Mucosa of gallbladder (tissue), 1 donor: ENCODE measurements around the gene SPIB. TPM values are rescaled to one million over a fixed set of nuclear protein-coding genes. Genes with fewer than 3 reads are reported as not detected.

Experiments
- DNase-seq: peaks from one replicate; pipeline ENCODE4 v3.0.0-alpha.2; 2020; ENCODE audit warnings: low spot score
- total RNA-seq: library from RNA; stranded (reverse); gene quantifications from one replicate; pipeline ENCODE4 v1.2.1, GENCODE V29; 2021
- donor health status: DM: no; HTN: no; CAD: no.

The SPIB gene
- total RNA-seq, 1 donor from 2014 or later, result 1.8 TPM

DNA sequence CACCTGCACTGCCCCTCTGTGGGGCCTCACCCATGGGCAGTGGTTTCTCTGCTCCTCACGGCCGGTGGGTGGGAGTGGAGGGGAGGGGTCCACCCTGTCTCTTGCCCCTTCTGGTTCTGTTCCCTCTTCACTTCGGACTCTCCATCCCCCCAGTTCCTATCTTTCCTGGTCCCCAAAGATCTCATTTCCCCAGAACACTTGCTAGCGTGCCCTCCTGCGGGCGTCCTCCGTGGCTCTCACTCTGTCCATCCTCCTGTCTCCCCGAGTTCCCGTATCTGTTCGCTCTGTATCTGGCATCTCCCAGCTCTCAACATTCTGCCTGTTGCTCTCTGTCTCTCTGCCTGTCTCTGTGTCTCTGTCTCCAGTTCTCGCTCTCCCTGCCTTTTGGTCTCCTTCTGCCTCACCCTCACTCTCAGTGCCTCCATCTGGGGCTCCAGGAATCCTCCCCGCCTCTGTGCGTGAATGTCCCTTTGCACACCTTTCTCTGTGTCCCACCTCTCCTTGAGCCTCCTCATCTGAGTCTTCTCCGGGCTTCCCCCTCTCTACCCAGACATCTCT lies 363 bp downstream of the SPIB start:
- DNase-seq, result no peak

- no peak for DNase-seq
These were observed 870 bp downstream of the SPIB start for GRCh38 chr19:50419580-50420035.

DNA sequence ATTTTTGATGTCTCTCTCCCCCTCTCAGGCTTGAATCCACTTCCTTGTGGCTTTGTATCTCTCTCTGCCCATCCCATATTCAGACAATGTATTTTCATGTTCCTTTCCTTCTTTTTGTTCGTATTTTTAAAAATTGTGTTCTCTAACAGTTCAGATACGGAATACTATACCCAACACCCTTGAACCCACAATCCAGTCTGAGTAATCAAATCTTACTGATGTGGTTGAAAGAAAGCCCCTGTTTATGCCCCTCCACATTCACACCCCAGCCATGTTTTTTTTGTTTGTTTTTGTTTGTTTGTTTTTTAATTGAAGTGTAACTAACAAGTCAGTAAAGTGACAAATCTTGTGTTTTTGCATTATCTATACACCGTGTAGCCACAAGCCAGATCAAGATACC lies 1.4 kb downstream of the SPIB start:
- DNase-seq, result no peak

DNA sequence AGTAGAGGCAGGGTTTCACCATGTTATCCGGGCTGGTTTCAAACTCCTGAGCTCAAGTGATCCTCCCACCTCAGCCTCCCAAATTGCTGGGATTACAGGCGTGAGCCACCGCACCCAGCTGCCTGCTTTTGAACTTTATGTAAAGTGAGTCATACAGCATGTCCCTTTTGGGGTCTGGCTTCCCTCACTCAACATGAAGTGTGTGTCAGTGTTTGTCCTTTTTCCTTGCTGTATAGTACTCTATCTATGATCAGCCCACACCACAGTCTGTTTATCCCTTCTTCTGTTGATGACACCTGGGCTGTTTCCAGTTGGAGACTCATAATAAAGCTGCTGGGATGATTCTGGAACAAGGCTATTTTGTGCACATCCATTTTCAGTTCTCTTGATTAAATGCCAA lies 2.1 kb downstream of the SPIB start:
- DNase-seq, result no peak

DNA sequence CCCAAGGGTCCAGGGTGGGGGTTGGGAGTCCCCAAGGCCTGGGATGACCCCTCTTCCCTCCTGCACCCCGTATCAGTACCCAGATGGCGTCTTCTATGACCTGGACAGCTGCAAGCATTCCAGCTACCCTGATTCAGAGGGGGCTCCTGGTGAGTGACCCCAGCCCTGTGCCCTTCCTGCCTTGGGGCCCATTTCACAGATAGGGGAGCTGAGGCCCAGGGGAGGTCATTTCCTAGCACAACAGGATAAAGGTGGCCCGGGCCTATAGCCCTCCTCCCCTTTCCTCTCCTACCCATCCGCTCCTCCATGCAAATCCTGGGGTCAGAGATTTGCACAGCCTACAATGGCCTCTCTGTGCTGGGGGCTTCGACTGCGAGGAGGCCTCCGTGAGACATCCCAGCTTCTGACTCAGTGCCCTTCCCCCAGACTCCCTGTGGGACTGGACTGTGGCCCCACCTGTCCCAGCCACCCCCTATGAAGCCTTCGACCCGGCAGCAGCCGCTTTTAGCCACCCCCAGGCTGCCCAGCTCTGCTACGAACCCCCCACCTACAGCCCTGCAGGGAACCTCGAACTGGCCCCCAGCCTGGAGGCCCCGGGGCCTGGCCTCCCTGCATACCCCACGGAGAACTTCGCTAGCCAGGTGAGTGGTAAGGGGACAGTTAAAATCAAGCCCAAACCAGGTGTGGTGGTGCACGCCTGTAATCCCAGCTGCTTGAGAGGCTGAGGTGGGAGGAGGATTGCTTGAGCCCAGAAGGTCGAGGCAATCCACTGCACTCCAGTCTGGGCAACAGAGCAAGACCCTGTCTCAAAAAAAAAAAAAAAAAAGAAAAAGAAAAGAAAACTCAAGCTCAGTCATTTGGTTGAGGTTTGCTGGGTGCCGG lies 3.9 kb downstream of the SPIB start:
- no peak for DNase-seq

- no peak for DNase-seq
These were observed 4.8 kb downstream of the SPIB start for GRCh38 chr19:50423279-50424113.

DNA sequence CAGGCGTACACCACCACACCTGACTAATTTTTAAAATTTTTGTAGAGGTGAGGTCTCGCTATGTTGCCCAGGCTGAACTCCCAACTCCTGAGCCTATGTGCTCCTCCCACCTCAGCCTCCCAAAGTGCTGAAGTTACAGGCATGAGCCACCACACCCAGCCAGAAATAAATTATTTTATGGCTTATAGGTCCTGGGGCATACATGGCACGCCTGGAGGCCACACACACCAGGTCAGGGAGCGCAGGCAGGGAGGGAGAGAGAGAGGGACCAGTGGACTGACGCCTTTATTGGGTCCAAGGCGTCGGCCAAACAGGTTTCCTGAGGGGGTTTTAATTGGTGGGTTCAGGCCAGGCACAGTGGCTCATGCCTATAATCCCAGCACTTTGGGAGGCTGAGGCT lies 6.8 kb downstream of the SPIB start:
- DNase-seq, result no peak

- no peak for DNase-seq
These were observed 8.7 kb downstream of the SPIB start for GRCh38 chr19:50427318-50427925.

DNA sequence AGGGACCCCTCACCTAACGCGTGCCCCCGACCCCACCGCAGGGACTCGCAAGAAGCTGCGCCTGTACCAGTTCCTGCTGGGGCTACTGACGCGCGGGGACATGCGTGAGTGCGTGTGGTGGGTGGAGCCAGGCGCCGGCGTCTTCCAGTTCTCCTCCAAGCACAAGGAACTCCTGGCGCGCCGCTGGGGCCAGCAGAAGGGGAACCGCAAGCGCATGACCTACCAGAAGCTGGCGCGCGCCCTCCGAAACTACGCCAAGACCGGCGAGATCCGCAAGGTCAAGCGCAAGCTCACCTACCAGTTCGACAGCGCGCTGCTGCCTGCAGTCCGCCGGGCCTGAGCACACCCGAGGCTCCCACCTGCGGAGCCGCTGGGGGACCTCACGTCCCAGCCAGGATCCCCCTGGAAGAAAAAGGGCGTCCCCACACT lies 9.3 kb downstream of the SPIB start:
- DNase-seq, result peak; percentile 88

- no peak for DNase-seq
These were observed 10.2 kb downstream of the SPIB start for GRCh38 chr19:50428772-50429463.

- no peak for DNase-seq
These were observed 12.2 kb downstream of the SPIB start for GRCh38 chr19:50430888-50431342.

DNA sequence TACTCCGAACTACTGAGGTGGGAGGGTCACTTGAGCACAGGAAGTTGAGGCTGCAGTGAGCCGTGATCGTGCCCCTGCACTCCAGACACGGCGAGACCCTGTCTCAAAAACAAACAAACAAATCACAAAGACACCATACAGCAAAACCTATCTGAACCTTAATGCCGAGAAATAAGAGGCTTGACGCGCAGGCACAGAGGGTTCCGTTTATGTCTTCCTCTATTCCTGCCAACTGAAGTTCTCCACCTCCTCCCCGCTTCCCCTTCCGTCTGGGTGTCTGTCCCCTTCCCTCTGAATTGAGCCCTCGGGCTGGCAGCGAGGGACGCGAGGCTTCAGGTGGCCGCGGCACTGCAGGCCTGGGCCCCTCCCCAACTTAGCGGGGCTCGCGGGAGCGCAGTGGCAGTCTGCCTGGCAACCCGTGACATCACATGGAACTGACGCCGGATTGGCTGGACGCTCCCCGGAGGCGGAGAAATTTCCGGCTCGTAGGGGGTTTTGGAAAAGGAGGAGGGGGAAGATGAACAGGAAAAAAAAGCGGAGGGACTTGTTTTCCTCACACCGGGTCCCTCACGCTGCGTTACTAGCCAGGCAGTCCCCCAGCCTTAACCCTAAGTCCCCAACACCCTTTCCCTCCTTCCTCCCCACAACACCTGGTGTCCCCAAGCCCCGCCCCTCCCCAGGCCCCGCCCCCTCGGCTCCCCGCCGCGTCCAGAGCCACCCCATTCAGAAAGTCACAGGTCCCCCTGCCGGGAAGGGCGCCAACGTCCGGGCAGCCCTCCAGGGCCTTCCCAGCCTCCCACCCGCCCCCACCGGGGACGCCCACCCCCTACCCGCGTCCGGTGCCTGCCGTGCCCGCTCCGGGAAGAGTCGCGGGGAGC lies 12.8 kb downstream of the SPIB start:
- DNase-seq, result peak; percentile 87

- DNase-seq, result no peak
These were observed 13.7 kb downstream of the SPIB start, which contains the start of gene MYBPC2 for GRCh38 chr19:50432221-50433028. MYBPC2 (plus strand) TSS chr19:50432892; CDS start chr19:50432954, 62 bp downstream.

DNA sequence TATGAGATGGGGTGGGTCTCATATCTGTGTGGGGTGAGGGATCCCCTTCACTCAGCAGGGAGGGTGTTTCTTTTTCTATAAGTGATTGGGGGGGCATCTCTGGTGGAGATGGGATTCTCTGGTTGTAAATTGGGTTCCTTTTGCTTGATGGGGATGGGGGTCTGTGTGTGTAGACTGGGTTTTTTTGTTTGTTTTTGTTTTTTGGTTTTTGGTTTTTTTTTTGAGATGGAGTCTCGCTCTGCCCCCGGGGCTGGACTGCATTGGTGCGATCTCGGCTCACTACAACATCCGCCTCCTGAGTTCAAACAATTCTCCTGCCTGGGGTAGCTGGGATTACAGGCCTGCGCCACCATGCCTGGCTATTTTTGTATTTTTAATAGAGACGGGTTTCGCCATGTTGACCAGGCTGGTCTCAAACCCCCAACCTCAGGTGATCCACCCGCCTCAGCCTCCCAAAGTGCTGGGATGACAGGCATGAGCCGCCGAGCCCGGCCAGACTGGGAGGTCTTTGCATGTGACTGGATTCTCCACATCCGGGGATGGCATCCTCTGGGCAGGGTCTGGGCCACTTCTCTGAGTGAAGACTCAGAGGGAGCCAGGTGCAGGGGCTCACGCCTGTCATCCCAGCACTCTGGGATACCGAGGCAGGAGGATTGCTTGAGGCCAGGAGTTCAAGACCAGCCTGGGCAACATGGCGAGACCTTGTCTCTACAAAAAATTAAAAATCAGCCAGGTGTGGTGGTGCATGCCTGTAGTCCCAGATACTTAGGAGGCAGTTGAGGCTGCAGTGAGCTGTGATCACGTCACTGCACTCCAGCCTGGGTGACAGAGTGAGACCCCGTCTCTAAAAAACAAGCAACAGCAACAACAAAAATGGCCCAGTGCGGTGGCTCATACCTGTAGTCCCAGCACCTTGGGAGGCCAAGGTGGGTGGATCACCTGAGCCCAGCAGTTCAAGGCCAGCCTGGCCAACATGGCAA lies 14.8 kb downstream of the SPIB start:
- DNase-seq, result no peak

- no peak for DNase-seq
These were observed 15.8 kb downstream of the SPIB start for GRCh38 chr19:50434525-50434924.

GRCh38 chr19:50435221-50435620 lies 16.5 kb downstream of the SPIB start:
- DNase-seq, result no peak

DNA sequence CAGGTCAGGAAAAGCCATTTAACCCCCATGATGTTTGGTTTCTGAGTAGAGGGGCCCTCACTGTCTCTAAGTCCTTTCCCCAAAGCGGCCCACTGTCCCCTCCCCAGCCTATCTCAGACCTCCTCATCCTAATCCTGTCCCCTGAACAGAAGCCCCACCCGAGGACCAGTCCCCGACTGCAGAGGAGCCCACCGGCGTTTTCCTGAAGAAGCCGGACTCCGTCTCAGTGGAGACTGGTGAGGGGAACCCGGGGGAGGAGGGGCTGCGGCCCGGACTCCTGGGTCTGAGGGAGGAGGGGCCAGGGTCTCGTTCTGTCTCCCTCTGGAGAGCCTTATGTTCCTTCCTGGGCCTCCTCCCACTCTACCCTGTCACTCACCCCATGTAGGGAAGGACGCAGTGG lies 16.9 kb downstream of the SPIB start:
- no peak for DNase-seq

DNA sequence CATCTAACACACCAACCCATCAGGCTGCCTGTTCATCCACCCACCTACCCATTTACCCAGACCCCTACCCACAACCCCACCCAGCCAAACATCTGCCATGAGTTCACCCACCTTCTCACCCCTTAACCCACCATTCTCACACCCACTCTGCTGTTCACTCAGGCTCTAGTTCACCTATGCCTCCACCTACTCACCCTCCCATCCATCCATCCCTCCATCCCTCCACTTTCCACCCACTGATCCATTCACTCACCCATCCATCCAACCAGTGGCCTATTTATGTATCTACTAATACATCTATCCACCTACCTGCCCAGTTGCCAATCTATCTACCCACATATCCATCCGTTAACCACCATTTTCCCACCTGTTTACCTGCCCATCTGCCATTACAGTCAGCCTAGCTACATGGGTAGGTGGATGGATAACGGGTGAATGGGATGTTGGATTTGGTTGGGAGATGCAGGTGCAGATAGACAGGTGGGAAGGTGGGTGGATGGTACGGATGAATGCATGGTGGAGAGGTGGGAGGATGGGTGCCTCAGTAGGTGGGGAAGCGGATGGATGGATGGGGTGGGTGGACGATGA lies 19.2 kb downstream of the SPIB start:
- DNase-seq, result no peak
